Measurements from ENCODE around the gene ID3. TPM values are rescaled to one million over a fixed set of nuclear protein-coding genes. Genes with fewer than 3 reads are reported as not detected.

Gene ID3
- total and polyA plus RNA-seq, 9 of the 15 experiments (the other 6 are each of a cell fraction or from before 2014, with no cell fraction given), result 6.8 to 59.8 (median 23.5) TPM

DNA sequence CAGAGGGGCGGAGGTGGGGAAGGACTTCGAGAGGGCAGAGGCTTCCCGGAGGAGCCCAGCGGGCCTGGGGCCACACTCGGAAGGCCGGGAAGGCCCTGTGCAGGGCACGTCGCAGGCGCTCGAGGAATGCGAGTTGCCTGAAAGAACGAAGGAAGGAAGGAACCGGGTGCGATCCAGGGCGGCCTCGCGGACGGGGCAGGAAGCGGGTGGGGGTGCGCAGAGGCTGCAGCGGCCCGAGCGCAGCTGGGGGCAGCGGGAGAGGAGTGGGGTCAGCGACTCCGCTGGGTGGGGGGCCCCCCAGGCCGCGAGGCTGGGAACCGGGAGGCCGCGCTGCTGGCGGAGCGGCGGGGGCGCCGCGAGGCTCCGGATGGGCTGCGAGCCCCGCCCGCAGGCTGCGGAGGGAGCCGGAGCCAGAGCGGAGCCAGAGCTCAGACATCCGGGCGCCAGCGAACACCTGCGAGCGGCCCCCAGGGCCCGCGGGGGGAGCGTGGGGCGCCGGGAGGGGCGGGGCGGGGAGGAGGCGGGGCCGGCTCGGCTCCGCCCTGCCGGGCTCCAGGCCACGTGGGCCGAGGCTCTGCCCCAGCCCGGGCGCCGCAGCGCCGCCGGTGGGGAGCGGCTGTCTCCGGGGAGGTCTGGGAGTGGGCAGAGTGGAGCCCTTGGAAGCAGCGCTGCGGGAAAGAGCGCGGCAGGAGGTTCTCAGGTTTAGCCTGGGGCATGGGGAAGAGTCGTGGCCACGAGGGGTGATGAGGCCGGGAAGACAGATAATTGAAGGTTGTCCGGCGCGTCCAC, 4.6 kb downstream of the ID3 start (continued):
- no peak for TF ChIP-seq PBX2 (CRISPR knock-in tag; IDR thresholded peaks at IDR 0.05; ENCODE audit: low read depth)
- no peak for TF ChIP-seq PBX2 (tag; conservative IDR thresholded peaks at IDR 0.05; ENCODE audit: low read depth)
- TF ChIP-seq SAFB2 (IDR thresholded peaks at IDR 0.05; ENCODE audit: borderline replicate concordance, low read depth, low read length, severe bottlenecking), result no peak
- TF ChIP-seq ZNF518B (CRISPR knock-in tag; IDR thresholded peaks at IDR 0.05), result no peak
- peak; percentile 87 to 88; a peak in 3 of 4 replicates for TF ChIP-seq NONO (IDR thresholded peaks at IDR 0.05; ENCODE audit: low read depth in 2 of 2, low read length in 1 of 2)
- TF ChIP-seq, protein P1, sequence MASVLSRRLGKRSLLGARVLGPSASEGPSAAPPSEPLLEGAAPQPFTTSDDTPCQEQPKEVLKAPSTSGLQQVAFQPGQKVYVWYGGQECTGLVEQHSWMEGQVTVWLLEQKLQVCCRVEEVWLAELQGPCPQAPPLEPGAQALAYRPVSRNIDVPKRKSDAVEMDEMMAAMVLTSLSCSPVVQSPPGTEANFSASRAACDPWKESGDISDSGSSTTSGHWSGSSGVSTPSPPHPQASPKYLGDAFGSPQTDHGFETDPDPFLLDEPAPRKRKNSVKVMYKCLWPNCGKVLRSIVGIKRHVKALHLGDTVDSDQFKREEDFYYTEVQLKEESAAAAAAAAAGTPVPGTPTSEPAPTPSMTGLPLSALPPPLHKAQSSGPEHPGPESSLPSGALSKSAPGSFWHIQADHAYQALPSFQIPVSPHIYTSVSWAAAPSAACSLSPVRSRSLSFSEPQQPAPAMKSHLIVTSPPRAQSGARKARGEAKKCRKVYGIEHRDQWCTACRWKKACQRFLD (CRISPR knock-in tag; IDR thresholded peaks at IDR 0.05), result no peak
- no peak for TF ChIP-seq SIX5 (IDR thresholded peaks at IDR 0.05; ENCODE audit: borderline replicate concordance in 1 of 2, insufficient read depth in 1 of 2, low read depth in 1 of 2, low read length in 2 of 2)
- TF ChIP-seq PHB (CRISPR knock-in tag; IDR thresholded peaks at IDR 0.05), result no peak
- TF ChIP-seq, protein P2, sequence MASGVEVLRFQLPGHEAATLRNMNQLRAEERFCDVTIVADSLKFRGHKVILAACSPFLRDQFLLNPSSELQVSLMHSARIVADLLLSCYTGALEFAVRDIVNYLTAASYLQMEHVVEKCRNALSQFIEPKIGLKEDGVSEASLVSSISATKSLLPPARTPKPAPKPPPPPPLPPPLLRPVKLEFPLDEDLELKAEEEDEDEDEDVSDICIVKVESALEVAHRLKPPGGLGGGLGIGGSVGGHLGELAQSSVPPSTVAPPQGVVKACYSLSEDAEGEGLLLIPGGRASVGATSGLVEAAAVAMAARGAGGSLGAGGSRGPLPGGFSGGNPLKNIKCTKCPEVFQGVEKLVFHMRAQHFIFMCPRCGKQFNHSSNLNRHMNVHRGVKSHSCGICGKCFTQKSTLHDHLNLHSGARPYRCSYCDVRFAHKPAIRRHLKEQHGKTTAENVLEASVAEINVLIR (CRISPR knock-in tag; IDR thresholded peaks at IDR 0.05), result no peak
- no peak for TF ChIP-seq DIDO1 (tag; IDR thresholded peaks at IDR 0.05; ENCODE audit: low read depth)
- TF ChIP-seq SMARCC2 (IDR thresholded peaks at IDR 0.05; ENCODE audit: low read depth), result no peak
- TF ChIP-seq KAT7 (CRISPR knock-in tag; IDR thresholded peaks at IDR 0.05; ENCODE audit: borderline replicate concordance), result no peak
- peak; percentile 85 for TF ChIP-seq SUPT5H (IDR thresholded peaks at IDR 0.05)
- no peak for TF ChIP-seq RBM17 (IDR thresholded peaks at IDR 0.05; ENCODE audit: borderline replicate concordance, low read depth, low read length)
- TF ChIP-seq POLR2AphosphoS2 (IDR thresholded peaks at IDR 0.05; ENCODE audit: low read length), result no peak
- no peak for TF ChIP-seq ZNF780A (CRISPR knock-in tag; IDR thresholded peaks at IDR 0.05)
- TF ChIP-seq ZNF232 (CRISPR knock-in tag; IDR thresholded peaks at IDR 0.05), result no peak
